GM12878 (cell line): ENCODE results near the gene ZNF595. TPM values are rescaled to one million over a fixed set of nuclear protein-coding genes. Genes with fewer than 3 reads are reported as not detected.

Source experiments
- ATAC-seq: fragments of 200-7000 bp; cut with Tn5 transposase; 3 replicates; pipeline ENCODE4 v1.9.1; 2020; ENCODE audit warnings: mild to moderate bottlenecking, moderate library complexity
- BruUV-seq: library from RNA; stranded (reverse); fragments of 400-500 nt; replicated peaks from 2 replicates; lab custom pipeline; 2021; lab: Mats Ljungman, UMichigan
- CTCF ChIA-PET: fragments of 300-600 bp; sonication (Branson Sonifier 250); formaldehyde crosslinking; extraction: SDS; loops from one replicate; lab custom pipeline; 2021; ENCODE audit warnings: inconsistent platforms; lab: Yijun Ruan, JAX
- POLR2A ChIA-PET: fragments of 350-600 bp; formaldehyde crosslinking; extraction: SDS; loops from one replicate; lab custom pipeline; 2021; ENCODE audit warnings: inconsistent platforms; lab: Charles Lee
- RAD21 ChIA-PET: fragments of 300-600 bp; sonication (Branson Sonifier 250); formaldehyde crosslinking; loops from one replicate; lab custom pipeline; 2023; ENCODE audit warnings: antibody characterized with exemption; ENCODE audit not compliant: unreplicated experiment; lab: Charles Lee
- SMC1A ChIA-PET: fragments of 300-600 bp; sonication (Branson Sonifier 250); formaldehyde crosslinking; loops from one replicate; lab custom pipeline; 2023; ENCODE audit not compliant: unreplicated experiment, uncharacterized antibody; lab: Charles Lee
- DNase-seq: peaks from one replicate; pipeline ENCODE4 v3.0.0-alpha.2; 2011; ENCODE audit warnings: low read depth, low spot score
- FAIRE-seq: peaks from 3 replicates; lab custom pipeline; 2011; peaks lifted over from hg19 to GRCh38; lab: Jason Lieb, UNC
- H2AFZ ChIP-seq: 2 replicates; pipeline ENCODE4 v1.6.0; 2011; ENCODE audit warnings: low read depth, low read length, control low read depth; ENCODE audit not compliant: control insufficient read depth
- H3K27ac ChIP-seq: 2 replicates; pipeline ENCODE4 v1.5.1; 2011; ENCODE audit warnings: control low read depth; ENCODE audit not compliant: control insufficient read depth, insufficient read depth
- H3K27me3 ChIP-seq, 2 experiments: replicated peaks in 1 of 2; 2 replicates each; pipeline versions ENCODE4 v1.6.0 to v1.6.1; 2011; ENCODE audit warnings: low read length in 1 of 2; ENCODE audit not compliant: control insufficient read depth in 2 of 2, insufficient read depth in 2 of 2
- H3K36me3 ChIP-seq, 2 experiments: 2 replicates each; pipeline ENCODE4 v1.5.1; 2011; ENCODE audit warnings: low read length in 1 of 2; ENCODE audit not compliant: control insufficient read depth in 2 of 2, insufficient read depth in 2 of 2
- H3K4me1 ChIP-seq: 2 replicates; pipeline ENCODE4 v1.6.1; 2011; ENCODE audit warnings: mild to moderate bottlenecking, low read length, moderate library complexity, mixed read lengths; ENCODE audit not compliant: control insufficient read depth, insufficient read depth
- H3K4me2 ChIP-seq: 2 replicates; pipeline ENCODE4 v1.6.0; 2011; ENCODE audit warnings: control low read depth; ENCODE audit not compliant: control insufficient read depth, insufficient read depth
- H3K4me3 ChIP-seq: fragments of 200-600 bp; sonication (generic); 2 replicates; pipeline ENCODE4 v1.5.1; 2016
- H3K79me2 ChIP-seq: 2 replicates; pipeline ENCODE4 v1.6.0; 2011; ENCODE audit warnings: low read length; ENCODE audit not compliant: control insufficient read depth, insufficient read depth
- H3K9ac ChIP-seq: 2 replicates; pipeline ENCODE4 v1.8.0; 2011; ENCODE audit warnings: low read length, control low read depth, mixed read lengths; ENCODE audit not compliant: control insufficient read depth, insufficient read depth
- H3K9me3 ChIP-seq: replicated peaks from 3 replicates; pipeline ENCODE4 v1.5.1; 2011; ENCODE audit warnings: mild to moderate bottlenecking, low read length; ENCODE audit not compliant: control insufficient read depth, insufficient read depth
- H4K20me1 ChIP-seq: 2 replicates; pipeline ENCODE4 v1.6.0; 2011; ENCODE audit not compliant: control insufficient read depth, insufficient read depth
- CBFB ChIP-seq: IDR thresholded peaks from 2 replicates; pipeline ENCODE4 v1.6.1; 2016; ENCODE audit warnings: antibody characterized with exemption, low read depth
- ETV6 ChIP-seq, 2 experiments: fragments of 450-650 bp in 1 of 2; IDR thresholded peaks in 1 of 2; conservative IDR thresholded peaks in 1 of 2; 2 replicates each; pipeline ENCODE4 v1.6.1; 2014; ENCODE audit warnings: antibody characterized with exemption in 1 of 2, borderline replicate concordance in 1 of 2, low read depth in 1 of 2, mild to moderate bottlenecking in 1 of 2, moderate library complexity in 1 of 2
- FOXK2 ChIP-seq: fragments of 450-650 bp; IDR thresholded peaks from 2 replicates; pipeline ENCODE4 v1.6.1; 2017; ENCODE audit warnings: mild to moderate bottlenecking, moderate library complexity
- HCFC1 ChIP-seq: fragments of 150-350 bp; IDR thresholded peaks from 2 replicates; pipeline ENCODE4 v1.6.1; 2014; ENCODE audit warnings: low read length
- HDGF ChIP-seq: fragments of 450-650 bp; IDR thresholded peaks from 2 replicates; pipeline ENCODE4 v1.6.1; 2016; ENCODE audit warnings: antibody characterized with exemption
- IKZF2 ChIP-seq, 2 experiments: fragments of 450-650 bp; IDR thresholded peaks; 2 replicates each; pipeline ENCODE4 v1.6.1; 2017; ENCODE audit warnings: mild to moderate bottlenecking in 2 of 2, moderate library complexity in 2 of 2
- JUNB ChIP-seq: IDR thresholded peaks from 2 replicates; pipeline ENCODE4 v1.6.1; 2016; ENCODE audit warnings: antibody characterized with exemption, mild to moderate bottlenecking
- MEF2A ChIP-seq: IDR thresholded peaks from 2 replicates; pipeline ENCODE4 v1.6.1; 2011; ENCODE audit warnings: low read depth, mild to moderate bottlenecking, low read length, moderate library complexity; ENCODE audit not compliant: insufficient read depth
- MXI1 ChIP-seq: fragments of 150-350 bp; IDR thresholded peaks from 2 replicates; pipeline ENCODE4 v1.6.1; 2011; ENCODE audit warnings: low read depth, mild to moderate bottlenecking, inconsistent platforms, low read length, improper control_type of control experiment
- NRF1 ChIP-seq: conservative IDR thresholded peaks from 2 replicates; pipeline ENCODE4 v1.6.1; 2011; ENCODE audit warnings: mild to moderate bottlenecking, low read depth, low read length, improper control_type of control experiment
- PAX5 ChIP-seq: IDR thresholded peaks from 2 replicates; pipeline ENCODE4 v1.6.1; 2011; ENCODE audit warnings: low read depth, low read length, borderline replicate concordance
- RUNX3 ChIP-seq: IDR thresholded peaks from 2 replicates; pipeline ENCODE4 v1.6.1; 2012; ENCODE audit warnings: low read length, inconsistent platforms
- SIX5 ChIP-seq: IDR thresholded peaks from 2 replicates; pipeline ENCODE4 v1.6.1; 2011; ENCODE audit warnings: mild to moderate bottlenecking, low read depth, low read length, moderate library complexity; ENCODE audit not compliant: severe bottlenecking
- SREBF2 ChIP-seq: IDR thresholded peaks from 2 replicates; pipeline ENCODE4 v1.6.1; 2012; ENCODE audit warnings: mild to moderate bottlenecking, low read length
- SRF ChIP-seq, 2 experiments: IDR thresholded peaks; 2 replicates each; pipeline ENCODE4 v1.6.1; 2011; ENCODE audit warnings: low read depth in 2 of 2, low read length in 2 of 2, mild to moderate bottlenecking in 1 of 2, moderate library complexity in 1 of 2
- SUZ12 ChIP-seq: fragments of 200-600 bp; sonication (generic); IDR thresholded peaks from one replicate; pipeline ENCODE4 v1.6.1; 2018; ENCODE audit warnings: antibody characterized with exemption, mild to moderate bottlenecking; ENCODE audit not compliant: unreplicated experiment
- ZBED1 ChIP-seq: IDR thresholded peaks from 2 replicates; pipeline ENCODE4 v1.6.1; 2016; ENCODE audit warnings: borderline replicate concordance
- WGBS: methylation state at CpG from one replicate; pipeline ENCODE4 v1.1.6; 2016; ENCODE audit warnings: low lambda C conversion rate; ENCODE audit not compliant: insufficient replicate concordance, insufficient coverage; ENCODE audit errors: missing lambda C conversion rate; 5-methylcytosine and 5-hydroxymethylcytosine counted together
- in situ Hi-C: fragments of 300-500 bp; cut with MboI; formaldehyde crosslinking; loops from 9 replicates; pipeline ENCODE4 v1.14.3; 2018; ENCODE audit warnings: mixed read lengths
- intact Hi-C: fragments of 100-400 bp; cut with micrococcal nuclease; formaldehyde crosslinking; loops from one replicate; pipeline ENCODE4 v1.14.2; 2022; ENCODE audit not compliant: unreplicated experiment
- polyA plus RNA-seq, 11 experiments: library from polyadenylated mRNA; depleted of rRNA in 4 of 11; unstranded in 6 of 11; stranded (reverse) in 5 of 11; fragments of >200 nt; fragmentation: Nextera tagmentation in 4 of 11; fragmentation: Illumina TruSeq in 1 of 11; extraction: Ambion mirVana in 4 of 11; extraction: Trizol in 1 of 11; gene quantifications; 1 replicate in 1 of 11; 2 replicates in 10 of 11; pipeline versions ENCODE4 v1.2.1 to v1.2.3, GENCODE V29; 2011 to 2016; ENCODE audit warnings: inconsistent platforms in 2 of 11, missing spikeins in 2 of 11, low read depth in 1 of 11
- total RNA-seq, 4 experiments: library from RNA; depleted of rRNA in 3 of 4; stranded (reverse); fragments of >200 nt in 3 of 4; fragmentation: Illumina TruSeq in 1 of 4; extraction: Trizol in 1 of 4; gene quantifications; 2 replicates each; pipeline versions ENCODE4 v1.2.1 to v1.2.3, GENCODE V29; 2013 to 2021
- TF ChIP-seq, protein P1 (sequence below): fragments of 450-650 bp; IDR thresholded peaks from 2 replicates; pipeline ENCODE4 v1.6.1; 2014; ENCODE audit warnings: mild to moderate bottlenecking
- TF ChIP-seq, protein P2 (sequence below): fragments of 450-650 bp; IDR thresholded peaks from 2 replicates; pipeline ENCODE4 v1.6.1; 2017; ENCODE audit warnings: borderline replicate concordance

Gene ZNF595
- total and polyA plus RNA-seq, 10 of the 15 experiments (the other 5 are each of a cell fraction or from before 2014, with no cell fraction given), result 0.14 to 0.21 (median 0.18) TPM; not detected in 7

DNA sequence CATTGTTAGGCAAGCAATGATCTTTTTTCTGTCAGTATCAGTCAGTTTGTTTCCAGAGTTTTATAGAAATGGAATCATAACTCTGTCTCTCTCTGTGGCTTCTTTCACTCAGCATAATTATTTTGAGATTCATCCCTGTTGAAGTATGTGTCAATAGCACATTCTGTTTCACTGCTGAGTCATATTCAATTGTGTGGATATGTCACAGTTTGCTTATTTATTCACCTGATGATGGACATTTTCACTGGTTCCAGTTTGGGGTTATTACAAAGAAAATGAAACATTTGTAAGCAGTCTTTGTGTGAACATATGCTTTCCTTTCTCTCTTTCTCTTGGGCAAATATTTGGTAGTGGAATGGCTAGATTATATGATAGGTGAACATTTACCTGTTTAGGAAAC is 61.0 kb downstream of the ZNF595 start (continued):
- TF ChIP-seq SIX5 (no peak), SRF (IDR thresholded peaks at IDR 0.05; ENCODE audit: low read depth in 2 of 2, low read length in 2 of 2) (no peak)

DNA sequence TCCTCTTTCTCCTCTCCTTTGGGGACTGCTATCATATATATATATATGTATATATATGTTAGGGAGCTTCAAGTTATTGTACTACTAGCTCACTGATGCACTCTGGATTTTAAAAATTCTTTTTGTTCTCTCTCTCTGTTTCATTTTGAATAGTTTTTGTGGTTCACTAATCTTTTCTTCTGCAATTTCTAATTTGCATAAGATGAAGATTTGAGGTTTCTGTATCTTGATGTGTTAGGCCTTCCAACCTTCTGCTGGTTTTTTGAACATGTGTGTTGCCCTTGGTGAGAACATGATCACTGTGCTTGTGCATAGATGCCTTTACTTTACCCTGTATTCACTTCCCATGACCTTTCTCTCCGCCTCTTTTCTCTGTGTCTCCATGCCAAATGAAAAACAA is 63.4 kb downstream of the ZNF595 start:
- WGBS, result 5% methylated on average over 1 of the region's 1 CpG
- RAD21 ChIA-PET, result no interaction called here

DNA sequence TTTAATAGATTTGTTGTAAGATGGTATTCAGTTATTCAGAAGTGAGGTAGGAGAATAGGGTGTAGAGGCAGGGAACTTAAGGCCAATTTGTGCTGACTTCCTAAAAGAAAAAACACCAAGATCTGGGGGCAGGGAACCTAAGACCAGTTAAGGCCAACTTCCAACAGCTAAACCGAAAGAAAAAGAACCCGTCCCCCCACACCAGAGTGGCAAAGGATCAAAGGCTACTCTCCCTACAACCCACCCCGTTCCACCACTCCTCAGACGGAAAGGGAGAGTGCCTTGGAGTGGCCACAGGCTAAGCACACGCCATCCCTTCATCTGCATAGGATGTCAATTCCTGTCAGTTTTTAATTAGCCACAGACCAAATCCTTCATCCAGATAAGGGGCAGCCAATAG is 67.5 kb downstream of the ZNF595 start:
- ATAC-seq (no peak), FAIRE-seq (no peak), DNase-seq (no peak)
- no peak overlapping the region for H3K9ac ChIP-seq
- CTCF ChIA-PET, result no interaction called here
- H3K4me2 ChIP-seq, result no peak overlapping the region
- peaks cover 21% of the 10 kb centered on the region for H3K9me3 ChIP-seq
- peaks cover 13% of the 10 kb centered on the region for H3K79me2 ChIP-seq
- no TSS peak for BruUV-seq
- H3K27me3 ChIP-seq, result no peaks in the 10 kb centered on the region
- H3K4me3 ChIP-seq, result no peak overlapping the region
- WGBS, result 71% methylated on average over 5 of the region's 5 CpGs
- no peak overlapping the region for H2AFZ ChIP-seq
- POLR2A ChIA-PET, result no interaction called here
- no peaks in the 10 kb centered on the region for H3K36me3 ChIP-seq
- H3K27ac ChIP-seq, result no peak overlapping the region
- in situ Hi-C loops, result no loop called here
- intact Hi-C loops, result no loop called here
- RAD21 ChIA-PET, result no interaction called here
- H4K20me1 ChIP-seq, result no peaks in the 10 kb centered on the region
- SMC1A ChIA-PET, result no interaction called here
- H3K4me1 ChIP-seq, result 0 out of 2 replicates have a peak, but pooled peaks cover 3% of the 10 kb centered on the region
- TF ChIP-seq MEF2A (no peak), NRF1 (no peak), HCFC1 (no peak), CBFB (no peak), MXI1 (no peak), HDGF (no peak), FOXK2 (no peak), PAX5 (no peak), IKZF2 (IDR thresholded peaks at IDR 0.05) (no peak), SREBF2 (no peak)
- TF ChIP-seq, protein P1, sequence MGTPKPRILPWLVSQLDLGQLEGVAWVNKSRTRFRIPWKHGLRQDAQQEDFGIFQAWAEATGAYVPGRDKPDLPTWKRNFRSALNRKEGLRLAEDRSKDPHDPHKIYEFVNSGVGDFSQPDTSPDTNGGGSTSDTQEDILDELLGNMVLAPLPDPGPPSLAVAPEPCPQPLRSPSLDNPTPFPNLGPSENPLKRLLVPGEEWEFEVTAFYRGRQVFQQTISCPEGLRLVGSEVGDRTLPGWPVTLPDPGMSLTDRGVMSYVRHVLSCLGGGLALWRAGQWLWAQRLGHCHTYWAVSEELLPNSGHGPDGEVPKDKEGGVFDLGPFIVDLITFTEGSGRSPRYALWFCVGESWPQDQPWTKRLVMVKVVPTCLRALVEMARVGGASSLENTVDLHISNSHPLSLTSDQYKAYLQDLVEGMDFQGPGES, result no peak
- TF ChIP-seq, protein P2, sequence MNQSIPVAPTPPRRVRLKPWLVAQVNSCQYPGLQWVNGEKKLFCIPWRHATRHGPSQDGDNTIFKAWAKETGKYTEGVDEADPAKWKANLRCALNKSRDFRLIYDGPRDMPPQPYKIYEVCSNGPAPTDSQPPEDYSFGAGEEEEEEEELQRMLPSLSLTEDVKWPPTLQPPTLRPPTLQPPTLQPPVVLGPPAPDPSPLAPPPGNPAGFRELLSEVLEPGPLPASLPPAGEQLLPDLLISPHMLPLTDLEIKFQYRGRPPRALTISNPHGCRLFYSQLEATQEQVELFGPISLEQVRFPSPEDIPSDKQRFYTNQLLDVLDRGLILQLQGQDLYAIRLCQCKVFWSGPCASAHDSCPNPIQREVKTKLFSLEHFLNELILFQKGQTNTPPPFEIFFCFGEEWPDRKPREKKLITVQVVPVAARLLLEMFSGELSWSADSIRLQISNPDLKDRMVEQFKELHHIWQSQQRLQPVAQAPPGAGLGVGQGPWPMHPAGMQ, result no peak

More for the DNA sequence above, 63.4 kb downstream of the ZNF595 start:
- Histone ChIP-seq H2AFZ (no peak overlapping the region), H4K20me1 (no peaks in the 10 kb centered on the region), H3K9me3 (peaks cover 11% of the 10 kb centered on the region), H3K9ac (no peak overlapping the region), H3K27ac (no peak overlapping the region), H3K36me3 (no peaks in the 10 kb centered on the region), H3K4me1 (no peaks in the 10 kb centered on the region), H3K4me3 (no peak overlapping the region), H3K4me2 (no peak overlapping the region), H3K79me2 (no peaks in the 10 kb centered on the region), H3K27me3 (no peaks in the 10 kb centered on the region)
- DNase-seq, result no peak
- CTCF ChIA-PET, result no interaction called here
- no peak for FAIRE-seq
- intact Hi-C loops, result no loop called here
- no TSS peak for BruUV-seq
- in situ Hi-C loops, result no loop called here
- SMC1A ChIA-PET, result interaction anchor here (1.0 kb wide), 1 partner anchor 89 kb away, joined by 3 read pairs; no protein-coding TSS in a partner anchor
- no peak for ATAC-seq
- no peak for TF ChIP-seq ZBED1
- TF ChIP-seq RUNX3, result peak; percentile 48; the same call in 1 of the 2 replicates
- no peak for TF ChIP-seq SUZ12
- TF ChIP-seq ETV6 (conservative IDR thresholded peaks at IDR 0.05 in 1 of 2, IDR thresholded peaks at IDR 0.05 in 1 of 2; ENCODE audit: borderline replicate concordance in 1 of 2, low read depth in 1 of 2), result no peak
- TF ChIP-seq JUNB, result peak; percentile 31; the same call in 1 of the 2 replicates
- POLR2A ChIA-PET, result no interaction called here
